Endothelial cell (in vitro differentiated cells): Measurements from ENCODE around the gene MTF2. TPM values are rescaled to one million over a fixed set of nuclear protein-coding genes. Genes with fewer than 3 reads are reported as not detected.
A peak's percentile ranks its signal among the peaks of the same experiment; 100 is the strongest.
"Not testable (repeated sequence)": the region's sequence is repeated elsewhere in the genome, so short reads cannot be mapped to it uniquely, and the experiment has no call there.

Experiments
- DNase-seq: peaks from one replicate; pipeline ENCODE4 v3.0.0; 2021; ENCODE audit warnings: low spot score
- H3K27ac Mint-ChIP-seq: one replicate; pipeline ENCODE4 v1.8.0; 2021; ENCODE audit warnings: mixed read lengths, inconsistent platforms; ENCODE audit not compliant: unreplicated experiment
- H3K27me3 Mint-ChIP-seq: one replicate; pipeline ENCODE4 v1.8.0; 2021; ENCODE audit warnings: mild to moderate bottlenecking, moderate library complexity, mixed read lengths, inconsistent platforms; ENCODE audit not compliant: unreplicated experiment
- H3K36me3 Mint-ChIP-seq: one replicate; pipeline ENCODE4 v1.8.0; 2021; ENCODE audit warnings: mild to moderate bottlenecking, low read depth, mixed read lengths, inconsistent platforms; ENCODE audit not compliant: unreplicated experiment
- H3K4me1 Mint-ChIP-seq: one replicate; pipeline ENCODE4 v1.8.0; 2021; ENCODE audit warnings: mild to moderate bottlenecking, mixed read lengths, inconsistent platforms; ENCODE audit not compliant: unreplicated experiment
- H3K4me3 Mint-ChIP-seq: one replicate; pipeline ENCODE4 v1.8.0; 2021; ENCODE audit warnings: mild to moderate bottlenecking, mixed read lengths, inconsistent platforms; ENCODE audit not compliant: unreplicated experiment
- H3K9me3 Mint-ChIP-seq: one replicate; pipeline ENCODE4 v1.8.0; 2021; ENCODE audit warnings: mixed read lengths, inconsistent platforms; ENCODE audit not compliant: unreplicated experiment
- long read RNA-seq: library from polyadenylated mRNA; unstranded; transcript quantifications from one replicate; pipeline ENCODE4 v2.0.0, GENCODE V29; 2020; ENCODE audit not compliant: unreplicated experiment
- total RNA-seq: library from RNA; stranded (reverse); fragmentation: NEBNext Ultra II Directional; extraction: Animal tissue kit (Norgen Biotek cat#: 25700); gene quantifications from one replicate; pipeline ENCODE4 v1.2.1, GENCODE V29; 2021; ENCODE audit not compliant: unreplicated experiment
- TF ChIP-seq, protein P1 (sequence below): fragments of 200-600 bp; sonication (generic); IDR thresholded peaks from one replicate; pipeline ENCODE4 v1.5.0; 2021; ENCODE audit warnings: antibody characterized with exemption; ENCODE audit not compliant: unreplicated experiment

The MTF2 gene
- total RNA-seq: 73.5 TPM
- long read RNA-seq, full-length matches to known transcripts: 10 of 65 reads
- long read RNA-seq, partial matches to known transcripts: 36 of 65 reads
- long read RNA-seq, other reads (novel, unspliced or antisense): 19 of 65 reads

DNA sequence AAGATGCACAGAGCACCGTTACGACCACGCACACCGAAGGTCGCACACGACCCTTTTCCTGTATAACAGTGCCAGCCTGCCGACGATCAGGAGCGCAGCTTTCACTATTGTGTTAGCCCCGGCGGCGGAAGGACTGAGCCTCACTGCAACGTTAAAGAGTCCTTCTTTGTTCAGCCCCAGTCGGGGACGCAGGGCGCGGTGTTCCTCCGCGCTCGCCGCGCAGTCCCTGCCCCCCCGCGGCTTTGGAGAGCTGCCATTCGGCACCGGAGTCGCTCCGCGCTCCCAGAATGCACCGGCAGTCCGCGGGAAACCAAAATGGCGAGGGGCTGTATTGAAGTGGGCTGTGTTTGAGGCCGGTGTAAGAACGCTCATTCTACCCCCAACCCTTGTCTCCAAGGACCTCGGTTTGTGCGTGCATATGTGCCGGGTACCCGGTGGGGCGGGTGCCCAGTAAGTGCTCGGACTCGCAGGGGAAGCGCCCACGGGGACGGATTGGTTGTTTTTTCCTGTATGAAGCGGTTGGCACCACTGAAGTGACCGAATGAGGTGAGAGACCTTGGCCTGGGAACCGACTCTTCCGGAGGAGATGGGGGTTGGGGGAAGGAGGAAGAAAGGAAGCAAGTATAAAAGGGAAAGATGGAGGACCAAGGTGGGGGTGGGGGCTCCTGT is at the start of gene MTF2:
Gene MTF2, plus strand, starts transcription at position 298 of the 669 bp plus-strand sequence. Its CDS starts 244 bp downstream, at position 542.
- TF ChIP-seq, protein P1, sequence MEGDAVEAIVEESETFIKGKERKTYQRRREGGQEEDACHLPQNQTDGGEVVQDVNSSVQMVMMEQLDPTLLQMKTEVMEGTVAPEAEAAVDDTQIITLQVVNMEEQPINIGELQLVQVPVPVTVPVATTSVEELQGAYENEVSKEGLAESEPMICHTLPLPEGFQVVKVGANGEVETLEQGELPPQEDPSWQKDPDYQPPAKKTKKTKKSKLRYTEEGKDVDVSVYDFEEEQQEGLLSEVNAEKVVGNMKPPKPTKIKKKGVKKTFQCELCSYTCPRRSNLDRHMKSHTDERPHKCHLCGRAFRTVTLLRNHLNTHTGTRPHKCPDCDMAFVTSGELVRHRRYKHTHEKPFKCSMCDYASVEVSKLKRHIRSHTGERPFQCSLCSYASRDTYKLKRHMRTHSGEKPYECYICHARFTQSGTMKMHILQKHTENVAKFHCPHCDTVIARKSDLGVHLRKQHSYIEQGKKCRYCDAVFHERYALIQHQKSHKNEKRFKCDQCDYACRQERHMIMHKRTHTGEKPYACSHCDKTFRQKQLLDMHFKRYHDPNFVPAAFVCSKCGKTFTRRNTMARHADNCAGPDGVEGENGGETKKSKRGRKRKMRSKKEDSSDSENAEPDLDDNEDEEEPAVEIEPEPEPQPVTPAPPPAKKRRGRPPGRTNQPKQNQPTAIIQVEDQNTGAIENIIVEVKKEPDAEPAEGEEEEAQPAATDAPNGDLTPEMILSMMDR: no peak
- peak within 1 kb of the TSS; percentile 99 for H3K27ac Mint-ChIP-seq

GRCh38 chr1:93029317-93029716 is 49.8 kb upstream of the MTF2 start:
- Mint-ChIP-seq H3K4me3 (no peak overlapping the region), H3K27me3 (peaks cover 4% of the 10 kb centered on the region), H3K36me3 (no peaks in the 10 kb centered on the region), H3K27ac (no peak overlapping the region), H3K4me1 (no peaks in the 10 kb centered on the region), H3K9me3 (no peaks in the 10 kb centered on the region)
- TF ChIP-seq, protein P1: no peak
- DNase-seq: no peak

More for the DNA sequence above, at the start of gene MTF2:
- H3K4me3 Mint-ChIP-seq: peak within 1 kb of the TSS; percentile 100
- H3K4me1 Mint-ChIP-seq: peaks cover 16% of the 10 kb centered on the region
- no peaks in the 10 kb centered on the region for H3K9me3 Mint-ChIP-seq
- peak; percentile 98 for DNase-seq
- H3K27me3 Mint-ChIP-seq: peaks cover 14% of the 10 kb centered on the region
- H3K36me3 Mint-ChIP-seq: peaks cover 19% of the 10 kb centered on the region

GRCh38 chr1:93030191-93030590 is 48.9 kb upstream of the MTF2 start:
- not testable (repeated sequence) for H3K4me1 Mint-ChIP-seq, H3K36me3 Mint-ChIP-seq, H3K27me3 Mint-ChIP-seq, H3K4me3 Mint-ChIP-seq, H3K27ac Mint-ChIP-seq, H3K9me3 Mint-ChIP-seq, DNase-seq

DNA sequence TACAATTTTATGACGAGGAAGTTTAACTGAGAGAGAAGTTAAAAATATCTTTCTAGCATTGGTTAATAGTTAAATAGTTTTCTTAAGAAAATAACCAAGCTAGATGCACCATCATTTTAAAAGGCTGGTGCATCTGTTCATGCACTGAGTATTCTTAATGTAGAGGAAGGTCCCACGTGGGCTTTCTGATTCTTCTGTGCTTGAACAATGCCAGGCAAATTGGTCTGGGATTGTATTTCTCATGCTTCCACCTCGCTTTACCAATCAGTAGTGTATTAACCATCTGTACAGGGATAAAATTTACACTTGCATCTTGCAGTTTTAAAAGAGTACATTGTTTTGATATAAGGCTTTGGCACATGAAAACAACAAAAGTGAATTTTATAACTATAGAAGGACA is 47.4 kb upstream of the MTF2 start:
- Mint-ChIP-seq H3K9me3 (no peaks in the 10 kb centered on the region), H3K27me3 (peaks cover 5% of the 10 kb centered on the region), H3K4me1 (peaks cover 5% of the 10 kb centered on the region), H3K36me3 (no peaks in the 10 kb centered on the region), H3K4me3 (no peak overlapping the region), H3K27ac (no peak overlapping the region)
- DNase-seq: no peak
- TF ChIP-seq, protein P1: no peak

DNA sequence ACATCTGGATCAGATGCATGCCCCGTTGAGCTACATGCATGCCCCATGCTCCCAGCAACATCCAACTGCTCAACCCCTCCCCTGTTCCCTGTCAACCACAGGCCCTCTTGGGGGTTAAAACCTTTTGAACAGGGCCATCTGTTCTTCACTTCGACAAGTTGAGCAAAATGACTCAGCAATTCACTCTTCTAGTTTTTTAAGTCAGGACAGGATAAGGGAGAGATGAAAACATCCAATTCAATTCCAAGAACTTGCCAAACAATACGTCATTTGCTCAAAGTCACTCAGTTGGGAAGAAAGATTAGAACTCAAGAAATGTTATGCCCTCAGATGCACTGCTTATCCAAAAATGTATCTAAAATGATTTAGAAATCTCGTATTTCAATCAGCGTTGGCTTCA is 46.1 kb upstream of the MTF2 start:
- TF ChIP-seq, protein P1: no peak
- Mint-ChIP-seq H3K9me3 (no peaks in the 10 kb centered on the region), H3K27me3 (peaks cover 3% of the 10 kb centered on the region), H3K4me1 (peaks cover 5% of the 10 kb centered on the region), H3K27ac (no peak overlapping the region), H3K36me3 (no peaks in the 10 kb centered on the region), H3K4me3 (no peak overlapping the region)
- no peak for DNase-seq
